Glomerular visceral epithelial cell (primary cell): ENCODE results near the gene GPAM.
"Not testable (repeated sequence)": the region's sequence is repeated elsewhere in the genome, so short reads cannot be mapped to it uniquely, and the experiment has no call there.

Experiments used
- DNase-seq: peaks from one replicate; pipeline ENCODE4 v3.0.0-alpha.2; 2016; ENCODE audit errors: extremely low spot score

The GPAM gene

DNA sequence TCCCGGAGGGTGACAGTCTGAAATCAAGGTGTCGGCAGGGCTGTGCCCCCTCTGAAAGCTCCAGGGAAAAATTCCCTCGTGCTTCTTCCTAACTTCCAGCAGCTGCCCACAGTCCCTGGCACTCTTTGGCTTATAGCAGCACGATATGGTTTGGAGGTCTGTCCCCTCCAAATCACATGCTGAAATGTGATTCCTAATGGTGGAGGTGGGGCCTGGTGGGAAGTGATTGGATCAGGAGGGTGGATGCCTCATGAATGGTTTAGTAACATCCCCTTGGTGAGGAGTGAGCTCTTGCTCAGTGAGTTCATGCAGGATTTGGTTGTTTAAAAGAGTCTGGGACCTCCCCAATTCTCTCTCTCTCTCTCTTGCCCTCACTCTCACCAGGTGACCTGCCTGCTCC, 51.1 kb downstream of the GPAM start:
- no peak for DNase-seq

DNA sequence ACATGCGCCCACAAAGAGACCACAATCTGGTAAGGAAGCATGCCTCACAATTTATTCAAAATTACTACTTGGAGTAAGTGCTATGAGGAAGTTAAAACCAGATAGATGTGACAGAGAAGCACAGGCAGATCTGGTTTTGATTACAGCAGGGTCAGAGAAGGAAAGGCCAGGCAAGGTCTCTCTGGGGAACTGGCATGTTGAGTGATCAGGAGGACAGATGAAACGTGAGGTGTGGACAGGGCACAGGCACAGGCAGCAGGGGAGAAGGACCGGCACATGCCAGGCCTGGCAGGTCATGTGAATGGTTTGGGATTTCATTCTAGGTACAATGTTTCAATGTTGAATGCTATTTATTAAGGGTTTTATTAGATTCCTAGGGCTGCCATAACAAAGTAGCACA, 51.6 kb downstream of the GPAM start:
- DNase-seq, result no peak

DNA sequence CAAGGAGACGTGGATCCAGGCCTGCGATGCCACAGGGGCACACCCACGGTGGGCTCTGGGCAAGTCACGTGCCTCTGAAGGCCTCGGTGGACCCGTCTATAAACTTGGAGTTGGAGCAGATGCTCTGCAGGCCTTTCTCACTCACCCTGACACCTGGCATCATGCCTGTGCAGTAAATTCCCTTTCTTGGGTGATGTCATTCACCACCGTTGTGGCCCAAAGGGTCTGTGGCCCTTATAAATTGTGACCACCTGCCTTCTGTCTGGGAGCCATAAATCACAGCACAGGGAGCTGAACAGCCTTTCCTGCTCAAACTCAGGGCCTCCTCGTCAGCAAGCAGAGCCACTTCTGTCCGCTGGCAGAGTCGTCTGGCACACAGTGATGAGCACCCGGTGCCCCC, 52.2 kb downstream of the GPAM start:
- DNase-seq, result no peak

DNA sequence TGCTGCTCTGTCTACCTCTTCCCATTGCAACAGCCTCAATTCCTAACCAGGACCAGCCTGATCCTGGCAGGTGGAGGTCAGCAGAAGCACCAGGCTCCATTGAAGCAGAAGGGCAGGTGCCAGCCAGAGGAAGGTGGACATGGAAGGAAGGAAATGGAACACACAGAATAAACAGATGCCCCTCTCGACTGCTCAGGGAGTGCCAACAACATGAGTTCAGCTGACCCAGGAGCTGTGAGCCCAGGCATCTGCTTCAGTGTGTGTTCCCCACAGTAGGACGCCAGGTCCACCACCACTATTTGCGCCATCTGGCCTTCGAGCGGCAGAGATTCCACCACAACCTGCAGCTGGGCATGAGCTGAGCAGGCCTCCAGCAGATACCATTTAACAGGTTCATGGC, 56.7 kb downstream of the GPAM start:
- DNase-seq, result no peak

DNA sequence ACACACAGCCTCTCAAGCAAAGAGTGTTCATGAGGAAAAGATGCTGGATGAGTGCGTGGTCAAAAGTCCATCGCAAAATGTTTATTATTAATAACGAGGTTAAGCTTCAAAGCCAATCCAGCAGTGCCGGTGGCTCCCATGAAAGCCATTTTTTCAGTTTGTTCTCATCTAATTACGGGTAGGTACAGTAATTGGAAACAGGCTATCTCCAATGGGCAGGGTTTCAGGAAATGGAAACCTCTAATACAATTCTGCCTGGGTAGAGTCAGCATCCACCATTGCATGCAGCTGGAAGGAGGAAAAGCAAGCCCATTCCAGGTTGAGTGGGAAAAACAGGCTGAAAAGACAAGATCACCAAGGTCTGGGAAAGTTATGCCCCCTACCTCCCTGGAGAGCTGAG, 57.4 kb downstream of the GPAM start:
- DNase-seq, result no peak

DNA sequence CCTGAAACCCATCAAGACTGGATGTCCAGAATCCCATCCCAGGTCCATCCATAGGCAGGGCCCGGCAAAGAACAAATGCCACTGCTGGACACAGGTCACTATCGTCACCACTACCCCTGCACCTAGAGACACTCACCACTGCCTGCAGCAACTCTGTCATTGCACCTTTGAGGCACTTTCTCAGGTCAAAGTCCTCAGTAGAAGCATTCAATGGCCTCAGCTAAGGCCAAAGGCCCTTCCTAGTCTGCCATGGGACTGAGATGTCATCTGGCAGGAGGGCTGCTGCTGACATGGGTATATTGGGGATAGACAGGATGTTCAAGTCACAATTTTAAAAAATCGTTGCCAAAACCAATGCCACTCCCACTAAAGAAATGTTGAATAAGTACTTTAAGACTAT, 58.7 kb downstream of the GPAM start:
- no peak for DNase-seq

DNA sequence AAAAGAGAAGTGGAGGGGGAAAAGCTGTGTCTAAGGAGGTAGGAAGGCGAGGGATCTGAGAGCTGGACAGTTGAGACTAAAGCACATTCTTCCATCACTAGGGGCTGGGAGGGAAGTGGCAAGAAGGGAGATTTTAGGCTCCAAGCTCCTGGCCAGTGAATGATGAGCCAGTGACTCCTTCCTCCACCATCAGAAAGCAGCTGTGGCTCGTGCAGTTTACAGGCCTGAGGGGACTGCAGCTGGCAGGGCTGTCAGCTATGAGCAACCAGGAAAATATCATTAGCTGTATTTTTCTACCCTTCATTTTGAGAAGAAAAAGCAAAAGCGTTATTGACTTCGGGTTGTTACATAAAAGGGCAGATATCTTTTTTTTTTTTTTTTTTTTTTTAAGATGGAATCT, 60.7 kb downstream of the GPAM start:
- DNase-seq, result no peak

DNA sequence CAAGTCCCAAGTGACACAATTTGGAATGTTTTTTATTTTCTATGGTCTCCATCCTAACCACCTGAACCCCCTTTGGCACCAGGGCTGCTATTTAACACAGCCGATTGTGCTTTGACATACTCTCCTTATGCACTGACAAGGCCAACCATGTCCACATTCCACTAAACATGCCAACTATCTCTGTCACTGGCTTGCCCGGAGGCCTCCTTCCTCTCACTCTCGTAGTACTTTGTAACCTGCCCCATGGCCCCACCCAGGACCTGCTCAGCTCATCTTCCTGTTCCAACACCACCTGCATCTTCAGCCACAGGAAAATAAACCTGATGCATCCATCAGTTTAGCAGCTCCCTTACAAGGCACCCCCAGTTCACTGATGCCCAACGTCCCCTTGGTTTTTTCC, 63.1 kb downstream of the GPAM start:
- DNase-seq, result no peak

DNA sequence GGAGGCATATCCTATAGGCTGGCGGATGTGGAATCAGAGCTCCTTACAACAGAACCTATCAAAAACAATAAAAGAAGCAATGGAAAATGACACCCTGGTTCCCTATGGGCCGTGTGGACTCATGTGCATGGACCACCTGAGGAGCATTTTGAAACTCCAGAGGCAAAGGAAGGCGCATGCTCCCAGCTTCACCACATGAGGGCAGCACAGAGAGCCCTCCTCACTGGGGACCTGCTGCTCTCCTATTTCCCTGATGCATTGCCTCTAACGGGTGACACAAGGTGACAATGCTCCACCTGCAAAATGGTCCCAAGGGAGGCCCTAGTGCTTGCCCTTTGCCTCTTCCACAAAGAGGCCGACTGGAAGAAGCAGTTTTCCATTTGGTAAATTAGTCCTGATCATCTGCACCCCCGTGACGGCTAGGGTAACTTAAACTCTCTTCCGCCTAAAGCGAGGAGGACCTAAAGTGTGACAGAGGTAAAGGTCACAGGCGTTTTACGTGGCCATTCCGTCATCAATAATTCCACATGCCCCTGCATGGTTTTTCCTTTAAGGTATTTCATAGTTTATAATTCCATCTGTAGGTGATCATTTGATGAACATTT, 67.7 kb downstream of the GPAM start:
- peak; percentile 18 for DNase-seq

DNA sequence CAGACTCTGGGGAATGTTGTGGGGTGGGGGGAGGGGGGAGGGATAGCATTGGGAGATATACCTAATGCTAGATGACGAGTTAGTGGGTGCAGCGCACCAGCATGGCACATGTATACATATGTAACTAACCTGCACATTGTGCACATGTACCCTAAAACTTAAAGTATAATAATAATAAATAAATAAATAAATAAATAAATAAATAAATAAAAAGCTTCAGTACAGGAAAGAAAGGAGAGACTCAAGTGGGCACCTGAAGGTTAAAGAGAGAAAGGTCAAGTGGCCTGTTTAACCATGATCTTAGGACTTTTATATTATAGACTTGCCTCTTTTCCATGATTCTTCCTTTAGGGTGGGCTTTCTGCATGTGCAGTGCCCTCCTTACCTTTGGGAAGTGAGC, 73.8 kb downstream of the GPAM start:
- DNase-seq, result not testable (repeated sequence)
